Epidermal melanocyte (primary cell): ENCODE measurements around the gene GAB3.
A peak's percentile ranks its signal among the peaks of the same experiment; 100 is the strongest.

Experiments
- DNase-seq: peaks from one replicate; pipeline ENCODE4 v3.0.0; 2011; ENCODE audit warnings: low spot score; ENCODE audit not compliant: insufficient read length

Gene GAB3

GRCh38 chrX:154750301-154751202, at the start of gene GAB3:
TSS of gene GAB3 (minus strand) at chrX:154751077. CDS start at chrX:154751025, 52 bp downstream.
- no peak for DNase-seq

GRCh38 chrX:154799556-154800348, 48.9 kb upstream of the GAB3 start:
- no peak for DNase-seq

GRCh38 chrX:154797006-154797405, 46.1 kb upstream of the GAB3 start:
- no peak for DNase-seq

- no peak for DNase-seq
These were observed 44.1 kb upstream of the GAB3 start for GRCh38 chrX:154795016-154795415.

- DNase-seq, result no peak
These were observed 42.4 kb upstream of the GAB3 start for GRCh38 chrX:154793084-154793795.

- no peak for DNase-seq
These were observed 41.1 kb upstream of the GAB3 start for GRCh38 chrX:154791939-154792338.

- no peak for DNase-seq
These were observed 40.6 kb upstream of the GAB3 start for GRCh38 chrX:154791467-154791866.

GRCh38 chrX:154785716-154786115, 34.8 kb upstream of the GAB3 start:
- no peak for DNase-seq

GRCh38 chrX:154784149-154784995, 33.5 kb upstream of the GAB3 start:
- DNase-seq, result no peak

- DNase-seq, result no peak
These were observed 30.1 kb upstream of the GAB3 start for GRCh38 chrX:154780968-154781367.

- DNase-seq, result no peak
These were observed 28.4 kb upstream of the GAB3 start for GRCh38 chrX:154779261-154779660.

- no peak for DNase-seq
These were observed 25.9 kb upstream of the GAB3 start for GRCh38 chrX:154776753-154777152.

- DNase-seq, result no peak
These were observed 24.8 kb upstream of the GAB3 start for GRCh38 chrX:154775419-154776349.

GRCh38 chrX:154774622-154775021, 23.7 kb upstream of the GAB3 start:
- no peak for DNase-seq

- DNase-seq, result peak; percentile 69
These were observed 11.8 kb upstream of the GAB3 start, which contains the start of gene DKC1 for GRCh38 chrX:154762537-154763296. TSS of gene DKC1 (plus strand) at chrX:154762864. CDS start at chrX:154762966, 102 bp downstream.

GRCh38 chrX:154761977-154762536, 11.2 kb upstream of the GAB3 start:
- DNase-seq, result no peak

- no peak for DNase-seq
These were observed 7.8 kb upstream of the GAB3 start for GRCh38 chrX:154758696-154759095.

- DNase-seq, result no peak
These were observed 893 bp upstream of the GAB3 start for GRCh38 chrX:154751669-154752271.
